Coronary artery (tissue), 2 donors: ENCODE measurements around the gene UQCC2.

Source experiments
- DNase-seq: peaks from one replicate; pipeline ENCODE4 v3.0.0-alpha.2; 2017; ENCODE audit warnings: low spot score
- H3K27ac ChIP-seq, 2 donors: fragments of 200-600 bp; sonication (generic); one replicate each; pipeline ENCODE4 v1.5.1; 2016 to 2019
- H3K4me3 ChIP-seq: fragments of 200-600 bp; sonication (generic); 2 replicates; pipeline ENCODE4 v1.5.1; 2016; ENCODE audit warnings: mild to moderate bottlenecking, moderate library complexity
- CTCF ChIP-seq: fragments of 200-600 bp; sonication (generic); IDR thresholded peaks from one replicate; pipeline ENCODE4 v1.5.1; 2019; ENCODE audit warnings: antibody characterized with exemption

Gene UQCC2

DNA sequence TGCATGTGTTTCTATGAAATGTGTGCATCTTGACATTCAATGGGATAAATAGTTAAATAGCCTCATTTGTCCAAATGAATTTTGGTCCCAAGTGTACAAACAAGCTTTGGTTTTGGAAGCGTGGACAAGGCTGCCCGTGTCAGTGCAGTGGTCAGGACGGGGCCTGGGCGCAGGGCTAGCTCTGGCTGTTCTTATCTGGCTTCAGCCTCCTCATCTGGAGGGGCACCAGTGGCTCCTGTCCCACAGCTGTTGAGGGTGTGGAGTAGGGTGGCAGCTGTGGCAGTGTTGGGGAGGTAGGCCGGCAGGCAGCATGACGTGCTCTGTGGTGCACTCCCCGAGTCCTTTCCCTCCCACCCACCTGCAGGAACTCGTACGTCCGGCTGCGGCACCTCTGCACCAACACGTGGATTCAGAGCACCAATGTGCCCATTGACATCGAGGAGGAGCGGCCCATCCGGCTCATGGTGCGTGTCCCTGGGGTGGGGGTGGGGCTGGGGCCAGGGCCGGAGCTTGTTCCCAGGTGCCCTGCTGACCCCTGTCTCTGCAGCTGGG lies 46.9 kb downstream of the UQCC2 start:
- Histone ChIP-seq H3K27ac (no peak overlapping the region), H3K4me3 (no peak overlapping the region)
- TF ChIP-seq CTCF: no peak
- DNase-seq: no peak

DNA sequence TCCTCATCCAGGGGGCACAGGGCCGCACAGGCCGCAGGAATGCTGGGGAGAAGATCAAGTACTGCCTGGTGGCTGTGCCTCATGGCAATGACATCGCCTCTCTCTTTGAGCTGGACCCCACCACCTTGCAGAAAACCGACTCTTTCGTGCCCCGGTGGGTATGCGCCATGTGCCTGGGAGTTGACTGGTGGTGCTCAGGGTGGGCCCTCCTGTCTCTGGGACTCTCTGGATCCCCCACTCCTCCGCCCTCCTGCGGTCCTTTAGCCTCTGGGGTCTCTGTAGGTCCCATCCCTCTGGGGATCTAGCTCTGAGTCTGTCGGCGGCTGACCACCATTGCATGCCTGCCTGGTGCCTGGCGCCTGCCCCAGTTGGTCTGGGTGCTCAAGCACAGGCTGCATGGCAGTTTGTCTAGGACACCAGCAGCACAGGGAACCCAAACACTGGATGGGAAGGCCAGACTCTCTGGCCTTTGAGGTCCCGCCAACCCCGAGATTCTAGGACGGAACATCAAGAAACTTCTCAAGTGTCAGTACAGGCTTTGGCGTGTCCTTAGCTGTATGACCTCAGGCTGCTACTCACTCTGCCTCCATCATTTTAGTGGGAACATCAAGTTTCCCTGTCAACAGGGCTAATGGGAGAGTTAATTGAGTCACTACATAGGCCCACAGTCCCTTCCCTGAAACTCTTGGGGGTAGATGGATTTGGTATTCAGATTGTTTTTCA lies 47.6 kb downstream of the UQCC2 start:
- DNase-seq: no peak
- TF ChIP-seq CTCF: no peak
- no peak overlapping the region for H3K4me3 ChIP-seq
- H3K27ac ChIP-seq: no peak overlapping the region

DNA sequence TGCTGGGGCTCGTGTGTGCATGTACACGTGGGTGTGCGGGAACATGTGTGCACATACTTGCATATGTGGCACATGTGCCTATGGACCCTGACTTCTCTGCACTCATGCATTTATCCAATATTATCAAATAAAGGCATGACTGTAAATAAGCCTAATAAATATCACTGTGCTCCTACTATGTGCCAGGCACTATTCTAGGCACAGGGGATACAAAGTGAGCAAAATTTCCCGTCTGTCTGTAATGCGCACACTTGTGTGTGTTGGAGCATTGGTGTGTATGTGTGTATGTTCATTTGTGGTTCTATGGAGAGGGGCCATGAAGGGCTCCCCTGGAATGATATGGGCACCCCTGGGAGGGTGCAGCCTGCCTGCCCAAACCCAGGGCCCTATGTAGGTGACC lies 48.5 kb downstream of the UQCC2 start:
- no peak for DNase-seq
- H3K4me3 ChIP-seq: no peak overlapping the region
- no peak for TF ChIP-seq CTCF
- H3K27ac ChIP-seq: no peak overlapping the region

GRCh38 chr6:33662318-33662717 lies 49.2 kb downstream of the UQCC2 start:
- H3K4me3 ChIP-seq: no peak overlapping the region
- no peak for DNase-seq
- no peak overlapping the region for H3K27ac ChIP-seq
- TF ChIP-seq CTCF: no peak

DNA sequence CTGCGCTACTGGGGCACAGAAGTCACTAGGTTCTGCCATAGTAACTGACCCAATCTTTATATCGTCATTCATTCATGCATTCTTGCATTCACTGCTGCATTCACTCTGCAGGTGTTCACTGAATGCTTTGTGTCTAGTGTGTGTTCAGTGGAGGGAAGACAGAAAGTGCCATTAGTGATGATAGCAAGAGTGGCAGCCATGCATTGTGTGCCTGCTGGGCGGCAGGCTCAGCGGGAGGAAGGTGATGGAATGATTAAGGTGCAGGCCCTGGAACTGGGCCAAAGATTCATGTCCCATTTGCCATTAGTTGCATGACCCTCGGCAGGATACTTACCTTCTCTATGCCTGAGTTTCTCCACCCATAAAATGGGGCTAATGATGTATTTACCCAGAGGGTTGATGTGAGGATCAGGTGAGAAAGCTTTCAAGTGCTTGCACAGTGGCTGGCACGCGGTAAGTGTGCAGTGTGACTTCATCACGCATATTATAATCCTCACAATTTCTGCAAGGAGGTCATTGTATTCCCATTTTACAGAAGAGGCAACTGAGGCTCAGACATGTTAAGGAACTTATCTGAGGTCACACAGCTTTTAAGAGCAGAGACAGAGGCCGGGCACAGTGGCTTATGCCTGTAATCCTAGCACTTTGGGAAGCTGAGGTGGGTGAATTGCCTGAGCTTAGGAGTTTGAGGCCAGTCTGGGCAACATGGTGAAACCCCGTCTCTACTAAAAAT lies 50.2 kb downstream of the UQCC2 start:
- no peak for DNase-seq
- Histone ChIP-seq H3K27ac (no peak overlapping the region), H3K4me3 (no peak overlapping the region)
- TF ChIP-seq CTCF: no peak

DNA sequence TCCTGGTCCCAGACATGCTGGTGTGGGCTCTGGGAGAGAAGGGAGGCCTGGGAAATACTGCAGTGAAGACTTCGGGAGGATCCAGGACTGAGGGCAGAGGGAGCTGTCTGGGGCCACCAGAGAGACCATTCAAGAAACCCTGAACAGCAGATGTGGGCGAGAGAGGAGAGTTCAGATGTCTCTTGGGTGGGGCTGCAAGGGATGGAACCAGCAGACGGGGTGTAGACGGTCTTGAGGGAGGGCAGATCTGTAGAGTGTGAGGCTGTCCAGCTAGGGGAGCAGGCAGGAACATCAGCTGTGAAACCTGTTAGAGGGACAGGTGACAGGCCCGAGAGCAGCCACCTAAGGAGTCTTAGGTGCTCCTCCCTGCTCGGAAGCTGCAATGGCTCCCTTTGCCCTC lies 51.5 kb downstream of the UQCC2 start:
- Histone ChIP-seq H3K27ac (no peak overlapping the region), H3K4me3 (no peak overlapping the region)
- no peak for DNase-seq
- TF ChIP-seq CTCF: no peak
